ENCODE measurements around the gene SSNA1.
A peak's percentile ranks its signal among the peaks of the same experiment; 100 is the strongest.

Gene SSNA1

GRCh38 chr9:137205126-137206069, 16.9 kb downstream of the SSNA1 start, which contains the start of the genes NDOR1 and TMEM203:
Gene NDOR1, plus strand, starts transcription at chr9:137205700. Its CDS starts 78 bp downstream, at chr9:137205778.
Gene TMEM203, minus strand, starts transcription at chr9:137205648. Its CDS starts 234 bp downstream, at chr9:137205414.
- Histone ChIP-seq H3K9me3 (ENCODE audit: control insufficient read depth, low read length) (no peaks in the 10 kb centered on the region), H3K4me1 (ENCODE audit: control insufficient read depth, insufficient read depth, low read length) (peaks cover 22% of the 10 kb centered on the region), H3K4me3 (ENCODE audit: insufficient read depth, low read depth, low read length) (peak within 1 kb of the TSS; percentile 76), H3K27me3 (ENCODE audit: control insufficient read depth, insufficient read depth, low read length, poor library complexity, severe bottlenecking) (no peaks in the 10 kb centered on the region), H3K36me3 (ENCODE audit: control insufficient read depth, insufficient read depth, low read length) (no peaks in the 10 kb centered on the region), H3K27ac (ENCODE audit: insufficient read depth, low read depth, low read length, poor library complexity, severe bottlenecking) (peak within 1 kb of the TSS; percentile 11)
- 0 to 1% methylated on average over 98 of the region's 98 CpGs for WGBS, 2 experiments

DNA sequence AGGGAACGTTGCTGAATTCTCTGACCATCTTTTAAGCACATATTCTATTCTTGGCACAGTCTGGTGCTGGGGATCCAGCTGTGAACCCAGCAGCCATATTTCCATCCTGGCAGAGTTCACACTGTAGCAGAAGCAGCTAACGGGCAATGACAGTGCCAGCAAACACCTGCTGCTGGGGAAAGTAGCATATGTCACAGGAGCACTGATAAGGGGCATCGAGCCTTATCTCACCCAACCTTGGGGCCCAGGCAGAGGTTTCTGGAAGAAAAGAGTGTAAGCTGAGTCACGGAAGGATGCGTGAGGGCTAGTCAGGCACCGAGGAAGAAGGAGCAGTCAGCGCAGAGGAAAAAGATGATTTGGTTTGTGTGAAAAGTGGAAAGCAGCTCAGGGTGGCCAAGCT, 18.1 kb downstream of the SSNA1 start:
- H3K9me3 ChIP-seq (ENCODE audit: control insufficient read depth, low read length), result no peaks in the 10 kb centered on the region
- WGBS, 2 experiments, result 92 to 93% methylated on average over 7 of the region's 7 CpGs

DNA sequence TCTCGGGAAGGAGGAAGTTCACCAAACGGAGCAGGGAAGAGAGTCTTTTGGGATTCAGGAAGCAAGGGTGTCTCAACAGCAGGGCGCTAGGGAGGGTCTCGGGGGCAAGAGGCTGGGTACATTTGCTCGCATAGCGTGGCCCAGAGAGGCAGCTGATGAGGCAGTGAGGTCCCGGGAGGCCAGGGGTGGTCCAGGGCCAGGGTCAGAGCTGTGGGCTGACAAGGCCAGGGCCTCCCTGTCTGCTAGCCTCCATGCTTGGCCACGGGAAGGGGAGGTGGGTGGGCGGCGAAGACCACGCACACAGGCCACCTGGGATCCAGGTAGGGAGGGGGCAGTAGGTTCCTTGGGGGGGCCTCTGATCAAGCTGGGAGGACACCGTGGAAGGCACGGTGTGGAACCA, 23.1 kb downstream of the SSNA1 start:
- 91 to 92% methylated on average over 13 of the region's 13 CpGs for WGBS, 2 experiments
- no peaks in the 10 kb centered on the region for H3K27me3 ChIP-seq (ENCODE audit: control insufficient read depth, insufficient read depth, low read length, poor library complexity, severe bottlenecking)
- peaks cover 3% of the 10 kb centered on the region for H3K4me1 ChIP-seq (ENCODE audit: control insufficient read depth, insufficient read depth, low read length)
- no peak overlapping the region for H3K4me3 ChIP-seq (ENCODE audit: insufficient read depth, low read depth, low read length)
- H3K9me3 ChIP-seq (ENCODE audit: control insufficient read depth, low read length), result no peaks in the 10 kb centered on the region
- H3K36me3 ChIP-seq (ENCODE audit: control insufficient read depth, insufficient read depth, low read length), result peaks cover 10% of the 10 kb centered on the region
- H3K27ac ChIP-seq (ENCODE audit: insufficient read depth, low read depth, low read length, poor library complexity, severe bottlenecking), result no peak overlapping the region

More for the DNA sequence above, 18.1 kb downstream of the SSNA1 start:
- no peak overlapping the region for H3K27ac ChIP-seq (ENCODE audit: insufficient read depth, low read depth, low read length, poor library complexity, severe bottlenecking)
- no peaks in the 10 kb centered on the region for H3K36me3 ChIP-seq (ENCODE audit: control insufficient read depth, insufficient read depth, low read length)
- peak overlapping the region; percentile 76 for H3K4me3 ChIP-seq (ENCODE audit: insufficient read depth, low read depth, low read length)
- peaks cover 17% of the 10 kb centered on the region for H3K4me1 ChIP-seq (ENCODE audit: control insufficient read depth, insufficient read depth, low read length)
- H3K27me3 ChIP-seq (ENCODE audit: control insufficient read depth, insufficient read depth, low read length, poor library complexity, severe bottlenecking), result no peaks in the 10 kb centered on the region

- Histone ChIP-seq H3K4me3 (ENCODE audit: insufficient read depth, low read depth, low read length) (no peak overlapping the region), H3K27me3 (ENCODE audit: control insufficient read depth, insufficient read depth, low read length, poor library complexity, severe bottlenecking) (no peaks in the 10 kb centered on the region), H3K36me3 (ENCODE audit: control insufficient read depth, insufficient read depth, low read length) (peaks cover 10% of the 10 kb centered on the region), H3K4me1 (ENCODE audit: control insufficient read depth, insufficient read depth, low read length) (no peaks in the 10 kb centered on the region), H3K9me3 (ENCODE audit: control insufficient read depth, low read length) (no peaks in the 10 kb centered on the region), H3K27ac (ENCODE audit: insufficient read depth, low read depth, low read length, poor library complexity, severe bottlenecking) (no peak overlapping the region)
- 94% methylated on average over 21 of the region's 21 CpGs for WGBS, 2 experiments
Observed at GRCh38 chr9:137212520-137212919, 24.0 kb downstream of the SSNA1 start.

DNA sequence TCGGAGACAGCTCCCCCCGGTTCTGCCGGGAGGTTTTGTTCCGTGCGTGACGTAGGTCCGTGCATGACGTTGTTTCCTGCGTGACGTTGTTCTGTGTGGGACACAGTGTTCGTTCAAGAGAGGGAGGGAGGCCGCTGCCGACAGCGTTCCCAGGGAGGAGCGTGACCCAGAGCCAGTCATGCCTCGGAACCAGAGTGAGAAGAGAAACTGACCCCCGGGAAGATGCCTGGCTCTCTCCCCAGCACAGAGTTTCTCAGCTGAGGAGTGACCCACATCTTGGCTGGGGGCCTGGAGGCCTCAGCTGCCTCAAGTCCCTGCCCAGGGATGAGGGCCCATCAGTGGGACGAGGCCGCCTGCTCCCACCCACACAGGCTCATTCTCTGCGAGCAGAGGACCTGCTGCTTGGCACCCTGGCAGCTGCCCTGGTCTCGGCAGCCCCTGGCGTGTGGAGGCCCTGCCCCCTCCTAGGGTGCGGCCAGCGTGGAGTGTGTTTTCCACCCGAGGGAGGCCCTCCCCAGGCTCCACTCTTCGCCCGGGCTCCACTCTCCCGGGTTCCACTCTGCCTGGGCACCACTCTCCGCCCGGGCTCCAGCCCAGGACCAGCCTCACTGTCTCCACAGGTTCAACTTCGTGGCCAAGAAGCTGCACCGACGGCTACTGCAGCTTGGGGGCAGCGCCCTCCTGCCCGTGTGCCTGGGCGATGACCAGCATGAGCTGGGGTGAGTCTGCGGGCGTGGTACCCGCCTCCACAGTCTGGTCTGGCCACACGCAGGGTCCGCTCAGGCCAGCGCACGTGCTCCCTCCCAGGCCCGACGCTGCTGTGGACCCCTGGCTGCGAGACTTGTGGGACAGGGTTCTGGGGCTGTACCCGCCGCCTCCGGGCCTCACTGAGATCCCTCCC, 24.9 kb downstream of the SSNA1 start:
- 94 to 95% methylated on average over 49 of the region's 49 CpGs for whole genome bisulfite sequencing, 2 experiments
- H3K4me3 ChIP-seq (ENCODE audit: insufficient read depth, low read depth, low read length), result no peak overlapping the region
- peaks cover 10% of the 10 kb centered on the region for H3K36me3 ChIP-seq (ENCODE audit: control insufficient read depth, insufficient read depth, low read length)
- no peak overlapping the region for H3K27ac ChIP-seq (ENCODE audit: insufficient read depth, low read depth, low read length, poor library complexity, severe bottlenecking)
- no peaks in the 10 kb centered on the region for H3K9me3 ChIP-seq (ENCODE audit: control insufficient read depth, low read length)
- no peaks in the 10 kb centered on the region for H3K4me1 ChIP-seq (ENCODE audit: control insufficient read depth, insufficient read depth, low read length)
- H3K27me3 ChIP-seq (ENCODE audit: control insufficient read depth, insufficient read depth, low read length, poor library complexity, severe bottlenecking), result no peaks in the 10 kb centered on the region

GRCh38 chr9:137214620-137215019, 26.1 kb downstream of the SSNA1 start:
- Histone ChIP-seq H3K36me3 (ENCODE audit: control insufficient read depth, insufficient read depth, low read length) (peaks cover 10% of the 10 kb centered on the region), H3K27me3 (ENCODE audit: control insufficient read depth, insufficient read depth, low read length, poor library complexity, severe bottlenecking) (no peaks in the 10 kb centered on the region), H3K4me3 (ENCODE audit: insufficient read depth, low read depth, low read length) (no peak overlapping the region), H3K9me3 (ENCODE audit: control insufficient read depth, low read length) (no peaks in the 10 kb centered on the region), H3K4me1 (ENCODE audit: control insufficient read depth, insufficient read depth, low read length) (no peaks in the 10 kb centered on the region), H3K27ac (ENCODE audit: insufficient read depth, low read depth, low read length, poor library complexity, severe bottlenecking) (no peak overlapping the region)
- WGBS, 2 experiments, result 95 to 96% methylated on average over 19 of the region's 19 CpGs

- H3K27me3 ChIP-seq (ENCODE audit: control insufficient read depth, insufficient read depth, low read length, poor library complexity, severe bottlenecking), result no peaks in the 10 kb centered on the region
- 94 to 95% methylated on average over 22 of the region's 22 CpGs for WGBS, 2 experiments
- no peaks in the 10 kb centered on the region for H3K9me3 ChIP-seq (ENCODE audit: control insufficient read depth, low read length)
- H3K36me3 ChIP-seq (ENCODE audit: control insufficient read depth, insufficient read depth, low read length), result peaks cover 10% of the 10 kb centered on the region
- H3K27ac ChIP-seq (ENCODE audit: insufficient read depth, low read depth, low read length, poor library complexity, severe bottlenecking), result no peak overlapping the region
- H3K4me1 ChIP-seq (ENCODE audit: control insufficient read depth, insufficient read depth, low read length), result no peaks in the 10 kb centered on the region
- H3K4me3 ChIP-seq (ENCODE audit: insufficient read depth, low read depth, low read length), result no peak overlapping the region
Observed at GRCh38 chr9:137215196-137215986, 26.9 kb downstream of the SSNA1 start.

GRCh38 chr9:137216188-137216965, 27.9 kb downstream of the SSNA1 start:
- Histone ChIP-seq H3K4me3 (ENCODE audit: insufficient read depth, low read depth, low read length) (no peak overlapping the region), H3K4me1 (ENCODE audit: control insufficient read depth, insufficient read depth, low read length) (no peaks in the 10 kb centered on the region), H3K27me3 (ENCODE audit: control insufficient read depth, insufficient read depth, low read length, poor library complexity, severe bottlenecking) (peaks cover 5% of the 10 kb centered on the region), H3K36me3 (ENCODE audit: control insufficient read depth, insufficient read depth, low read length) (peaks cover 10% of the 10 kb centered on the region), H3K9me3 (ENCODE audit: control insufficient read depth, low read length) (no peaks in the 10 kb centered on the region), H3K27ac (ENCODE audit: insufficient read depth, low read depth, low read length, poor library complexity, severe bottlenecking) (no peak overlapping the region)
- 94 to 95% methylated on average over 30 of the region's 30 CpGs for WGBS, 2 experiments

Data from ectodermal cell (in vitro differentiated cells).